Measurements from ENCODE around the gene TSPAN14. TPM values are rescaled to one million over a fixed set of nuclear protein-coding genes. Genes with fewer than 3 reads are reported as not detected.

Gene TSPAN14, protein sequence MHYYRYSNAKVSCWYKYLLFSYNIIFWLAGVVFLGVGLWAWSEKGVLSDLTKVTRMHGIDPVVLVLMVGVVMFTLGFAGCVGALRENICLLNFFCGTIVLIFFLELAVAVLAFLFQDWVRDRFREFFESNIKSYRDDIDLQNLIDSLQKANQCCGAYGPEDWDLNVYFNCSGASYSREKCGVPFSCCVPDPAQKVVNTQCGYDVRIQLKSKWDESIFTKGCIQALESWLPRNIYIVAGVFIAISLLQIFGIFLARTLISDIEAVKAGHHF
- 57.7 TPM for total RNA-seq

GRCh38 chr10:80453842-80454512, at the start of gene TSPAN14:
Gene TSPAN14, plus strand, starts transcription at chr10:80454310. Its CDS starts 34,924 bp downstream, at chr10:80489234.

DNA sequence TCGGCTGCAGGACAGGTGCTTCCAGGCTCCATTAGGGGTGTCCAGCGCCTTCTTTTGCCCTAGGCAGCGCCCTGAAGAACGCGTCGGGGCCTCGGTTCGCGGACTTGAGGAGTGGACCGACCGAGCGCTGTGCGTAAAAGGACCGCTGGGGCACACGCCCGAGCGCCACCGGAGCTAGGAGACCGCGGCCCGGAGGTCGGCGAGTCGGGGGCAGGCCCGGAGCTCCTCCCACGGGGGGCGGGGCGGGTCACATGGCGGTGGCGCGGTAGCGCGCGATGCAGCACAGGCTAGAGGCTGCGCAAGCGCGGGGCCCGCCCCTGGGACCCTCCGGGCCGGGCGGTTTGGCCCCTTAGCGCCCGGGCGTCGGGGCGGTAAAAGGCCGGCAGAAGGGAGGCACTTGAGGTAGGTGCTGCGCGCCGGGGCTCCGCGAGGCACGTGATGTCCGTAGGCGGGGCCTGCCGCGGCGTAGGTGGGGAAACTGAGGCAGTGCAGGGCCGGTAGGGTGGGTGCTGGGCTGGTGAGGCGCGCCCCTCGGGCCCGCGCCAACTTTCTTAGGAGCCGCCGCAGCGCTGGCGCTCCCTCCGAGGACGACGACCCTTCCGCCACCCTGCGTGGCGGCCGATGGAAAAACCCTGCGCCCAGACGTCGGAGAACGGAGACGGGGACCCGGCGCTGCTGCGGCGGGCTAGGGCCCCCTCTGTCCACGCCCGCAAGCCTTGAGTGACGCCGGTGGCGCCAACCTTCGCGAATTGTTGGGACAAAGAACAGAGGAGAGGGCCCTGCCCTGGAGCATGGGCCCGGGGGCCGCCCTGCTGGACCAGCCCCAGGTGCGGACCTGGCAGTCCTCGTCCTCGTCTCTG, 45.6 kb upstream of the TSPAN14 start, which contains the start of gene PRXL2A:
Gene PRXL2A (plus strand): TSS at position 310 of the 860 bp plus-strand sequence. CDS start 11,917 bp downstream, outside the sequence.

DNA sequence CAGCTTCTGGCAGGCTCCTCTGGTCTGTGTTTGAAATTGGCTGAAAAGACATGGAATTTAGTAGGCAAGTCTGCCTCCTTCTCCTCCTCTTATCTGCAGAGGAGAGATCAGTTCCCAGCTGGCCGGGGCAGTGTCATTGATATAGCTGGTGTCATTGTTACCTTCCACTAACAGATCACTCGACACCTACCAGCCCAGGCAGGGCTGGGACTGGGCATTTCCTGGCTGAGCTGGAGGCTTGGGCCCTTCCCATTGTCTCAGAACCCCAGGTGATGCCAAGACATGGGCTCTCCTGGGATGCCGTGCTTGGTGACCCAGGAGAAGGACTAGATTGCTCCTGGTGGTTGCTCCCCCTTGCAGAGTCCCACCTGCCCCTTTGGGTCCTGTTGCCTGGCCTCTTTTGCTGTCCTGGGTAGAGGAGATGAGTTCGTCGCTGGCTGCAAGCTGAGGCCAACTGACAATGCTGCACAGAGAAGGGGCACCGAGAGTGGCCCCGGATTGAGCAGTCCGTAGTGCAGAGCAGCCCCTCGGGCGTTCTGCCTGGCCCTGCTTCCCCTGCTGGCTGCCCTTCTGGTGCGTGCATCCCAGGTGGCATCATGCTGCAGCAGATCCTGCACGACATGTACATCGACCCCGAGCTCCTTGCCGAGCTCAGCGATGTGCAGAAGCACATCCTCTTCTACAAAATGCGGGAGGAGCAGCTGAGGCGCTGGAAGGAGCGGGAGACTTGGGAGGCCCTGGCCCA, 83.8 kb downstream of the TSPAN14 start, which contains the start of gene SH2D4B:
Gene SH2D4B (plus strand): TSS at position 167 of the 745 bp plus-strand sequence. CDS start 430 bp downstream, at position 597.

Other genes with a start within 250 kb of the TSPAN14 start
- 96.7 TPM for gene ANXA11, start 248.8 kb upstream of the TSPAN14 start, total RNA-seq
- 0.47 TPM for gene MAT1A, start 164.7 kb upstream of the TSPAN14 start, total RNA-seq
- not detected for gene DYDC1, start 97.6 kb upstream of the TSPAN14 start, total RNA-seq
- 0.99 TPM for gene DYDC2, start 97.5 kb upstream of the TSPAN14 start, total RNA-seq
- gene PRXL2A, start 45.8 kb upstream of the TSPAN14 start, total RNA-seq, result 58.3 TPM
- 0.12 TPM for gene SH2D4B, start 83.6 kb downstream of the TSPAN14 start, total RNA-seq

Measured in metanephros (tissue), 1 donor.